Uterus (tissue), 4 donors: ENCODE data around the gene DNAL1. TPM values are rescaled to one million over a fixed set of nuclear protein-coding genes. Genes with fewer than 3 reads are reported as not detected.

Source experiments
- DNase-seq, 2 donors: peaks; one replicate each; pipeline ENCODE4 v3.0.0-alpha.2; 2019 to 2020
- H3K27ac ChIP-seq, 2 donors: fragments of 200-600 bp; sonication (generic); 1 replicate in 1 of 2; 2 replicates in 1 of 2; pipeline ENCODE4 v1.5.1; 2016 to 2018
- H3K27me3 ChIP-seq, 2 donors: fragments of 200-600 bp; sonication (generic); one replicate each; pipeline ENCODE4 v1.5.1; 2018 to 2019; ENCODE audit warnings: control low read depth in 1 of 2
- H3K36me3 ChIP-seq, 2 donors: fragments of 200-600 bp; sonication (generic); one replicate each; pipeline ENCODE4 v1.5.1; 2019; ENCODE audit warnings: control low read depth in 1 of 2
- H3K4me1 ChIP-seq, 2 donors: fragments of 200-600 bp; sonication (generic); one replicate each; pipeline ENCODE4 v1.5.1; 2018 to 2019; ENCODE audit warnings: control low read depth in 1 of 2
- H3K4me3 ChIP-seq, 2 donors: fragments of 200-600 bp; sonication (generic); 1 replicate in 1 of 2; 2 replicates in 1 of 2; pipeline ENCODE4 v1.5.1; 2018 to 2019; ENCODE audit warnings: mild to moderate bottlenecking in 1 of 2
- H3K9me3 ChIP-seq, 2 donors: fragments of 200-600 bp; sonication (generic); one replicate each; pipeline ENCODE4 v1.5.1; 2019; ENCODE audit warnings: control low read depth in 1 of 2
- CTCF ChIP-seq, 4 experiments: fragments of 200-600 bp in 2 of 4; fragments of 450-650 bp in 2 of 4; sonication (generic) in 2 of 4; IDR thresholded peaks; one replicate each; pipeline ENCODE4 v1.5.1; 2016 to 2019; ENCODE audit warnings: antibody characterized with exemption in 4 of 4, mild to moderate bottlenecking in 2 of 4, moderate library complexity in 1 of 4
- POLR2A ChIP-seq, 2 donors: fragments of 450-650 bp; IDR thresholded peaks; one replicate each; pipeline ENCODE4 v1.6.1; 2016; ENCODE audit warnings: antibody characterized with exemption in 2 of 2, mild to moderate bottlenecking in 1 of 2, moderate library complexity in 1 of 2
- intact Hi-C: fragments of 100-400 bp; cut with DNase I; formaldehyde crosslinking; loops from one replicate; pipeline ENCODE4 v1.15.1; 2023; ENCODE audit warnings: low total_unique reads
- total RNA-seq, 4 donors: library from RNA; depleted of rRNA in 3 of 4; stranded (reverse); fragments of >200 nt in 3 of 4; gene quantifications; one replicate each; pipeline versions ENCODE4 v1.1.0 to v1.2.4, GENCODE V29; 2014 to 2023
- donor health status: DM: yes; HTN: yes; CAD: no.

DNAL1 gene
- total RNA-seq, 4 donors from 2014 or later: 2.0 to 29.7 (median 23.3) TPM

DNA sequence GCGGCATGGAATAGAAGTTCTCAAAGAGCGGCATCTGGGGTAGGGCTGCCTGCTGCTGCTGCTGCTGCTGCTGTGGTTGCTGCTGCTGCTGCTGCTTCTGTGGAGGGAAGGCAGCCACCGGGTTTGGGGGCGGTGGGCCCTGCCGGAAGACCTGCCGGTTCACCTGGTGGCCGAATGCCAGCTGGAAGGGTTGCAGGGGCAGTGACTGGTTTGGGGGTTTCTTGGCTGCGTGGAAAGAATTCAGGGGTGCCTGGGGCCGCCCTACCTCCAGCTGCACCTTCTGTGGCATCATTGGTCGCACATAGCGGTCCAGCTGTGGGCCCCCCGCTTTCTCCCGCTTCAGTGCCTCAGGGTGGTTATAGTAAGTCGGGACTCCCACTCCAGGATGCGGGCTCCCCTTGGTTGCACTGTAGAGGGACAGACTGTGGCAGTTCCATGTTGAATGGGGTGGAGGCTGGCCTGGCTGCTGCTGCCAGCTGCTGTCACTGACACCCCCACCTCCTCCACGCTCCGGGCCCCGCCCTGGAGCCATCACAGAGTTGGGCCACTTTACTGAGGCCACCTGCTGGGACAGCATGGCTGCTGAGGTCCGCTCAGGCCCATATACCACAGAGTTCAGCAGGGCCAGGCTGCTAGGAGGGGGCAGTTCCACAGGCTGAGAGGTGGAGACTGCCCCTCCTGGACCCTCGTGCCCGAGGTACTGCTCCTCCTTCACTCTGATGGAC, 94.5 kb downstream of the DNAL1 start:
- Histone ChIP-seq H3K4me3 (no peak overlapping the region), H3K4me1 (peaks cover 36 to 50% of the 10 kb centered on the region in 2 donors), H3K9me3 (no peaks in the 10 kb centered on the region), H3K27me3 (no peaks in the 10 kb centered on the region), H3K36me3 (no peaks in the 10 kb centered on the region), H3K27ac (peak overlapping the region; percentile 89 to 92)
- intact Hi-C loops: no loop called here
- no peak for DNase-seq
- TF ChIP-seq CTCF (IDR thresholded peaks at IDR 0.05) (no peak), POLR2A (IDR thresholded peaks at IDR 0.05) (no peak)

DNA sequence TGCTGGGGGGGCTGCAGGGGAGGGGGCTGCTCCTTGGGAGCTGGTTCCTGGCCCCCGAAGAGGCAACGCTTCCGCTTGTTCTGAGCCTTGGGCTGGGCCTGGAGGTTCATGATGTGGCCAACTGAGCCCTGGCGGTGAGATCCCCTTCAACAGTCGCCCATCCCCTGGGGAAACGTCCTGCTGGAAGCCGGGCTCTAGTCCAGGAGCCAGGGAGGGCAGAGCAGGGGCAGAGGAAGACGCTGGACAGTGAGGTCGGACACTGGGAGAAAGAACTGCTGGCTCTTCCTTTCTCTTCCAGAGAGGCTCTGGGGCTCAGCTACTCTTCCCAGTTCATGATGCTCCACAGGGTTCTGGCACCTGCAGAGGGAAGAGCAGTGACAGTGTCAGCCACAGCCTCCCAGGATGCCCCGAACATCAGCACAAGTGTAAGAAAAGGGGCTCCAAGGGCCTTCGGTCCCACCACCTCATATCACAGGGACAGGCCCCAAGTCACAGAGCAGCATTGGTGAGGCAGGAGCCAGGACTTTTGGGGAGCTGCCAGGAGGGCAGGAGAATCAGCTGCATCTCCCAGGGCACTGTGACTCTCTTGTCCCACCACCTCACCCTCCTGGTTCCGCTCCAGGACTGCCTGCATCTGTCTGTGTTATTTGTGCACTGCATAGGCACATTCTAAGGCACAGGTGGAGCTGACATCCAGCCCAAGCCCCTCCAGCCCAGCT, 95.3 kb downstream of the DNAL1 start:
- Histone ChIP-seq H3K36me3 (no peaks in the 10 kb centered on the region), H3K27me3 (no peaks in the 10 kb centered on the region), H3K9me3 (no peaks in the 10 kb centered on the region), H3K4me1 (peaks cover 44 to 53% of the 10 kb centered on the region in 2 donors), H3K27ac (peak overlapping the region; percentile 89 to 92), H3K4me3 (no peak overlapping the region)
- intact Hi-C loops: no loop called here
- no peak for TF ChIP-seq POLR2A (IDR thresholded peaks at IDR 0.05)
- TF ChIP-seq CTCF (IDR thresholded peaks at IDR 0.05): no peak
- no peak for DNase-seq

DNA sequence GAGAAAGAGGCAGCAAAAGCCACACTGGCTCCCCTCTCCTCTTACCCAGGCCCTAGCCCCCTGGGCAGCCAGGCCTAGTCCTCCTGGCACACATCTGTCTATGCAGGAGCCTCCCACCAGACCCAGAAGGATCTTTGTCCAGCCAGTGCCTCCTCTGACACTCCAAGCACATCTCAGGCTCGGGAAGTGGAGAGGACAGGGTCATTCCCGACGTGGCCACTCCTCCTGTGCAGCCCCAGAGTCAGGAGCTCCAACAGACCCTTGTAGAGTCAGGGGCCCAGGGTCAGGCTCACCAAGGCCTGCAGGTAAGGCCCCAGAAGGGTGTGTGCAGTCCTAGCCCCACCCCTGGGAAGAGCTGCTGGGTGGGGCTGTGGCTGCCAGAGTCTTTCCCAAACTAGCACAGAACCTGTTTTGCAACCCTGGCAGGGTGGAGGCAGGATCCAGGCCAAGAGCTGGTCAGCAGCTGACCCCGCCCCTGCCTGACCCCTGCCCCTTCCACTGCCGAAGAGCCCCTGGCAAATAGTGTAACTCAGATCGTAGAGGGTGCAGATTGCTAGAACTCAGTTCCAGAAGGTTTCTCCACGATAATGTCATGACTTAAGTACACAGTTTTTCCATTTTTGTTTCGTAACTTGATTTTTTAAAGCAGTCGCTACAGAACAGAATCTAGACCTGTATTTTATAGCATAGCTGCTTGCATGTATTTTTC, 96.0 kb downstream of the DNAL1 start:
- peak; percentile 84 to 87 for DNase-seq
- Histone ChIP-seq H3K36me3 (no peaks in the 10 kb centered on the region), H3K4me1 (peaks cover 49 to 60% of the 10 kb centered on the region in 2 donors), H3K27ac (peak overlapping the region; percentile 89 to 92), H3K4me3 (peak overlapping the region; percentile 2 to 38), H3K9me3 (no peaks in the 10 kb centered on the region), H3K27me3 (no peaks in the 10 kb centered on the region)
- intact Hi-C loops: no loop called here
- TF ChIP-seq CTCF (IDR thresholded peaks at IDR 0.05): no peak
- TF ChIP-seq POLR2A (IDR thresholded peaks at IDR 0.05): no peak

DNA sequence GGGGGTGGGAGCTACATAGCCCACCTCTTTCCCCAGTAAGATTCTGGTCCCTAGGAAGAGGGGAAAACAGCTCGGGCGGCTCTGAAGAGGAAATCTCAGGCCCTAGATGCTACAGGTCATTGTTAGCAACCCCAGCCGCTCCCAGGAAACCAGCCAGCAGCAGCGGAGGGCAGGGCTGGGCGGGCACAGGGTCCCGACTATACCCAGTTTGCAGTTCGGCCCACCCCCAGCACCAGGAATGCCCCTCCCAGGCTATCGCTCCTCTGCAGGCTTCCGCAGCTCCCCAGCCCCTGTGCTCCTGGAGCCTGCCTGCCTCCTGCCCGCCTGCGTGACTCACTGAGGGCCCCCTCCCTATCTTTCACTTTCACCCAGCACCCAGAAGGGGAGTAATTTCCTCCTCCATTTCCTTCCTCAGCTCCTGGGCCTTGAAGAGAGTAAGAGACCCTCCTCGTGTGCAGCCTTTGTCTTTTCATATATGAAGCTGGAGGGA, 96.6 kb downstream of the DNAL1 start:
- H3K36me3 ChIP-seq: no peaks in the 10 kb centered on the region
- no peaks in the 10 kb centered on the region for H3K27me3 ChIP-seq
- H3K27ac ChIP-seq: peak overlapping the region; percentile 89 to 92
- H3K4me1 ChIP-seq: peaks cover 53 to 67% of the 10 kb centered on the region in 2 donors
- no peaks in the 10 kb centered on the region for H3K9me3 ChIP-seq
- H3K4me3 ChIP-seq: peak overlapping the region; percentile 2 to 38
- intact Hi-C loops: no loop called here
- peak in 1 of 4 experiments; percentile 25 for TF ChIP-seq CTCF (IDR thresholded peaks at IDR 0.05)
- TF ChIP-seq POLR2A (IDR thresholded peaks at IDR 0.05): no peak
- peak; percentile 66 to 78 for DNase-seq
